ENCODE data around the gene TENT4B.

The TENT4B gene

DNA sequence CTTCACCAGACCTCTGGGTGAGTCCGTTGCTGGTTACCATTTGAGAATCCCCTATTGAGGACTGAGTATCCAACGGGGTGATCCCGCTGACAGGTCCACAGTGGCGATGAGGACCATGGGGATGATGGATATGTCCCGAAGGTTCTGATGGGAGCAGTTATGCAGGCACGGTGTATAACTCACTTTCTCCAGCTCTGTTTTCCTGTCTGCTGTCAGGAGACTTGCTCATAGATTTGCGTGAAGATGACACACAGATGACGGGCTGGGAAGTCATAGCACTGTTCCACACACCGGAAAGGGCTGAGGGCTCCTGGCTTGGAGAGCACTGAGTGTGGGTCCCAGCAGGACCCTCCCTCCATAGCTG lies 91.0 kb downstream of the TENT4B start:
- H3K9me3 ChIP-seq (ENCODE audit: low read depth, low read length) = no peaks in the 10 kb centered on the region
- TF ChIP-seq FOXP2 (optimal IDR thresholded peaks at IDR 0.05; ENCODE audit: control extremely low read depth, extremely low read length, insufficient read depth) = no peak
- TF ChIP-seq POLR2AphosphoS5 (IDR thresholded peaks at IDR 0.05; ENCODE audit: borderline replicate concordance, low read depth, low read length) = no peak
- no peaks in the 10 kb centered on the region for H3K36me3 ChIP-seq (ENCODE audit: insufficient read depth, low read length)
- no peak for DNase-seq (ENCODE audit: low read depth, low spot score)
- H3K9ac ChIP-seq (ENCODE audit: insufficient read length) = no peak overlapping the region
- H3K27ac ChIP-seq = no peak overlapping the region
- no peak overlapping the region for H3K4me3 ChIP-seq

DNA sequence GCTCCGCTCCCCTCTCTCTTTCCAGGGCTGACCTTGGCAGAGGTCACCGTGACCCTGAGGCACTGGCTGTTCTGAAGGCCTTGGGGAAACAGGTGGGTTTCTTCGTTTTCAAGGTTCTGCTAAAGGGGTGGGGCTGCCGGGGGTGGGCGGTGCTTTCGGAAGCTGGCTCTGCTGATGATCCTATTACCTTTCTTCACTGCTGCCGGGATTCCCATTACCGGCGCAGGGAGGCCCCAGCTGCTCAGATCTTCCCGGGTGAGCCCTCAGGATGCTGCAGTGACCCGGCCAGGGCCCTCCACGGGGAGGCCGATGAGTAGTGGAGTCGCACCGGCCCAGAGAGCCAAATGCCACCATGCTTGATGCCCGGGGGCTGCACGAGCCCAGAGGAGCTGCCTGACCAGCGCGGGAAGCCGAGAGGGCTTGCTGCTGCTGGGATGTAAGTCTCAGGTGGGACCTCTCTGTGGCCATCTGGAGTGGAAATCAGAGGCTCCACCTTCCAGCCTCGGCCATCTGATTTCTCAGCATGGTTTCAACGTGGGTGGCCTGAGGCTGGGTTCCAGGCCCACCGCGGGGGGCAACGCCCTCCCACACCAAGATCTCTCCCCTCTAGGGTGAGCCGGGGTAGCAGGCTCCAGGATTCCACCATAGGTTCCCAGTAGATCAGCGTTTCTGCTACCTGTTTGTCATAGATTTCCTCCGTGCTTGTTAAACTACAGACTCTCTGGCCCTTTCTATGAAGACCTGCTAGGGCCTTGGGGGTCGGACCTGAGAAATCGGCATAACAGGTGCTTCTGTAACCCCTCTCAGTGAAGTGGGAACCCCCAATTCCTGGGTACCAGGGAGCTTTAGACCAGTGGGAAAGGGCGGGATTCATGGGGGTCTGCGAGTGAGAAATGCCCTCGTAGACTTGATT lies 91.7 kb downstream of the TENT4B start:
- no peaks in the 10 kb centered on the region for H3K9me3 ChIP-seq (ENCODE audit: low read depth, low read length)
- no peaks in the 10 kb centered on the region for H3K36me3 ChIP-seq (ENCODE audit: insufficient read depth, low read length)
- no peak overlapping the region for H3K27ac ChIP-seq
- no peak overlapping the region for H3K9ac ChIP-seq (ENCODE audit: insufficient read length)
- H3K4me3 ChIP-seq = no peak overlapping the region
- no peak for TF ChIP-seq FOXP2 (optimal IDR thresholded peaks at IDR 0.05; ENCODE audit: control extremely low read depth, extremely low read length, insufficient read depth)
- TF ChIP-seq POLR2AphosphoS5 (IDR thresholded peaks at IDR 0.05; ENCODE audit: borderline replicate concordance, low read depth, low read length) = no peak
- no peak for TF ChIP-seq EZH2 (IDR thresholded peaks at IDR 0.05)
- no peak for DNase-seq (ENCODE audit: low read depth, low spot score)

DNA sequence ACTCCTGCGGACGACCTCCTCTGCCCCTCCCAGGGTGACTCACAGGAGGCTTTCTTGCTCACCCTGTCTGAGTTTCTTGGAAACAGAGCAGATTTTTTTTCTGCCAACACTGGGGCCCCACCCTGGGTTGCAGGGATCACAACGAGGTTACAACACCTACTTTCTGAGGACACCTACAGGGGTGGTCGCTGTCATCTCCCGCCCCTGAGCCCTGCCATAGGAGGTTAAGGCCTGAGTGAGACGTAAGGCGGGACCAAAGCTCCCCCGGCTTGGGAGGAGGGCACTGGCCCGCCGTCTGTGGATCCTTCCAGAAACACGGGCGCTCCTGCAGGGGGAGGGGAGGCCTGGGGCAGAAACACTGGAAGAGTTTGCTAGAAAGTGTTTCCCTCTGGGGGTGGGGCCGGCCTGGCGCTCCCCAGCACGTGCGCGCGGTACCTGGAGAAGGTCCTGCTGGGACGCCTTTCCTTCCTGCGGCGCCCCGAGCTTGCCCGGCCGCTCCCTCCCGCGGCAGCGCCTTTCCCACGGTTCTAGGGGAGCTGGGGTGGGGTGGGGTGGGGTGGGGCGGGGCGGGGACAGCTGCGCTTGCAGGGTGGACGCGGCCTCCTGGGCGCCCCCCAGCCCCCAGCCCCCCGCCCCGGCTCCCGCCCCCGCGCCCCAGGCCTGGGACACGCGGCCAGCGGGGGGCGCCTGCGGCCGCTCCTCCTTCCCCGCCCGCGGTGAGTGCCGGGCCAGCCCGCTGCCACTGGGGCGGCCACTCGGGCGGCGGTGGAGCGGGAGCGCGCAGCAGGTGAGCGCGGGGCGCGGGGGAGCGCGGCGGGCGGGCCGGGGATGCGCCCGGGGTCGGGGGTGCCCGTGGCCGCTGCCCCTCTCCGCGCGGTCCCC lies 92.6 kb downstream of the TENT4B start:
- no peak for DNase-seq (ENCODE audit: low read depth, low spot score)
- peak overlapping the region; percentile 45; the same call in 1 of the 2 replicates for H3K4me3 ChIP-seq
- TF ChIP-seq EZH2 (IDR thresholded peaks at IDR 0.05) (no peak), POLR2AphosphoS5 (IDR thresholded peaks at IDR 0.05; ENCODE audit: borderline replicate concordance, low read depth, low read length) (no peak), FOXP2 (optimal IDR thresholded peaks at IDR 0.05; ENCODE audit: control extremely low read depth, extremely low read length, insufficient read depth) (no peak)
- no peak overlapping the region for H3K27ac ChIP-seq
- H3K9me3 ChIP-seq (ENCODE audit: low read depth, low read length) = no peaks in the 10 kb centered on the region
- H3K36me3 ChIP-seq (ENCODE audit: insufficient read depth, low read length) = no peaks in the 10 kb centered on the region
- H3K9ac ChIP-seq (ENCODE audit: insufficient read length) = no peak overlapping the region

DNA sequence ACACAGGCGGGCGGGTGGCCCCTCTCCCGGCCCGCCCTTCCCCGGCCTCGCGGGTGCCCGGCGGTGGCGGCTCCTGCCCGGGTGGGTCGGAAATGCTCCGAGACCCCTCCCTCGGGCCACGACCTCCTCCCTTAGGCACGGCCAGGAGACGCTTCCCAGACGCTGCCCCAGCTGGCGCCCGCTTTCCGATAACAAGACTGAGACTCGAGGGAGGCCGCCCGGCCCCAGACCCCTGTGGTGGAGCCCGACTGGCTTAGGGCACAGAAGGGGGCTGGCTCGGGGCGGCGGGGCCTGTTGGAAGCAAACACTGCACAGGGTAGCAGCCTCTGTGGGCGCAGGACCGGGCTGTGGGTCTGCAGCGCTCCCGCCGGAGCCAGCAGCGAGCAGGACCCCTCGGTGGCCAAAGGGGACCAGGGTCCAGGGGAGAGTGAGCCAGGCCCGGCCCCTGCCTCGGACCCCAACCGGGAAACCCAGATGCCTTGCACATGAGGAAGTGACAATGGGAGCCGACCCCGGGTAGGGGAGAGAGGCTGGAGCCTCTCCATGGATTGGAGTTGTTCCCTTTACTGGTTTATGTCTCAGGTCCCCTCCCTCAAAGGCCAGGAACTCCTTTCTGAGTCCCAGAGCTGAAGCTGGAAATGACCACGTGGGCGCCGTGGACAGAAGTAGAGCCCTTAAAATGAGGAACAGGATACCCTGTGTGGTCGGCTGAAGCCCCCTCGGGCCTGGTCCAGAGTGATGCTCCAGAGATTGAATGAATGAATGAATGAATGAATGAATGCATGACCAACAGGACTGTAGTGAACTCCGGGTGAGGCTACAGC lies 93.4 kb downstream of the TENT4B start:
- no peak overlapping the region for H3K9ac ChIP-seq (ENCODE audit: insufficient read length)
- H3K9me3 ChIP-seq (ENCODE audit: low read depth, low read length) = no peaks in the 10 kb centered on the region
- DNase-seq (ENCODE audit: low read depth, low spot score) = no peak
- no peak overlapping the region for H3K4me3 ChIP-seq
- no peak for TF ChIP-seq EZH2 (IDR thresholded peaks at IDR 0.05)
- no peak for TF ChIP-seq POLR2AphosphoS5 (IDR thresholded peaks at IDR 0.05; ENCODE audit: borderline replicate concordance, low read depth, low read length)
- TF ChIP-seq FOXP2 (optimal IDR thresholded peaks at IDR 0.05; ENCODE audit: control extremely low read depth, extremely low read length, insufficient read depth) = no peak
- H3K36me3 ChIP-seq (ENCODE audit: insufficient read depth, low read length) = no peaks in the 10 kb centered on the region
- H3K27ac ChIP-seq = no peak overlapping the region

DNA sequence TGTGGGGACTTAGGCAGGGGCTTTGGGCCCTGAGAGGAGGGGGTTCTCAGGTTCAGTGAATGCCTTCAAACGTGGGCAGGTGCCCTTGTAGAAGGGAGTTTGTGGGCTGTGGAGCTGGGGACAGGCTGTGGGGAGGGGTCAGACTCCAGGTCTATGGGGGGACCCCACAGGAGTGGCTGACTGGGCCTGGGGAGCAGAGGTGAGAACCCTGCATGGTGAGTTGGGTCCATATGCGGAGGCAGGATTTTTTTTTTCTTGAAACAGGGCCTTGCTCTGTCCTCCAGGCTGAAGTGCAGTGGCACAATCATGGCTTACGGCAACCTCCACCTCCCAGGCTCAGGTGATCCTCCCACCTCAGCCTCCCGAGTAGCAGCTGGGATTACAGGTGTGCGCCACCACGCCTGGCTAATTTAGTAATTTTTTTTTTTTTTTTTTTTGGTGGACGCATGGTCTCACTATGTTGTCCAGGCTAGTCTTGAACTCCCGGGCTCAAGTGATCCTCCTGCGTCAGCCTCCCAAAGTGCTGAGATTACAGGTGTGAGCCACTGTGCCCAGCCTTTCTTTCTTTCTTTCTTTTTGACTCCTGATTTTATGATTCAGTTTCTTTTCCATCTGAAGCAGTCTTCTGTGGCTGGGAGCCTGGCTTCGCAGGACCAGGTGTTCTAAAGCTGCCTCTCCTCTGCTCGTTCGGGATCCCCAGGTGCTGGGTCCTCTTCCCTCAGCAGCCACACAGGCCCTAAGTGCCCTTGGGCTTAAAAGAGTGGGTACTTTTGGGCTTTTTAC lies 94.2 kb downstream of the TENT4B start:
- no peak overlapping the region for H3K4me3 ChIP-seq
- no peak overlapping the region for H3K27ac ChIP-seq

DNA sequence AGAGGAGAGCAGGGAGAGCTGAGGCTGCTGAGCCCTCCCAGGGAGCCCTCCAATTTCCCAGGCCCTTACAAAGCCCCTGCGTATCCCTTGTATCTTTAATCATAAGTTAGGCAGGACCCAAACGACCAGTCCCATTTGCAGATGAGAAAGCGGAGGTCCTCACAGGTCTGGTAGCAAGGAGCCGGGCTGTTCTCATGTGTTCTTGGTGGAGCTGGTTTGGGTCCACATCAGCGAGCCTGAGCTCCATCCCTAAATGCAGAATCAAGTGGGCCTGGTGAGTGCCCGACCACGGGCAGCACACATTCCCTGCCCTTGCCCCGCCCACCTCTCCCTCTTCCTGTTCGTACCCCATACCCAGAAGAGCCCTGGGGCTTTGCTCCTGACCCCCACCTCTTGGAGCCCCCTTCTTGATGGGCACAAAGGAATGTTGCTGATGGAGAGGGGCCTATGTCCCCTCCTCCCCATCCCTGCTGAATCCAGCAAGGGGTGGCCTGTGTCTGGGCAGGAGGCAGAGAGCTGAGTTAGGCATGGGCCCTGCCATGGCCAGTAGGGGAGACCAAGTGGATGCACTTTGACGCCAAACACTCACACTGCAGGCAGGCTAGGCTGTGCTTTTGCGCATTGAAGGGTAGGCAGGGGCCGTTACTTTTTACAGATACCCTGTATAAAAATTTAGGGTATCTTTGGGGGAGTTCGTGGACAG lies 95.0 kb downstream of the TENT4B start:
- no peaks in the 10 kb centered on the region for H3K36me3 ChIP-seq (ENCODE audit: insufficient read depth, low read length)
- H3K9me3 ChIP-seq (ENCODE audit: low read depth, low read length) = no peaks in the 10 kb centered on the region
- H3K27ac ChIP-seq = no peak overlapping the region
- H3K4me3 ChIP-seq = no peak overlapping the region
- TF ChIP-seq EZH2 (IDR thresholded peaks at IDR 0.05) (no peak), POLR2AphosphoS5 (IDR thresholded peaks at IDR 0.05; ENCODE audit: borderline replicate concordance, low read depth, low read length) (no peak), FOXP2 (optimal IDR thresholded peaks at IDR 0.05; ENCODE audit: control extremely low read depth, extremely low read length, insufficient read depth) (no peak)
- no peak for DNase-seq (ENCODE audit: low read depth, low spot score)
- H3K9ac ChIP-seq (ENCODE audit: insufficient read length) = no peak overlapping the region

More for the DNA sequence above, 94.2 kb downstream of the TENT4B start:
- no peak for DNase-seq (ENCODE audit: low read depth, low spot score)
- no peak overlapping the region for H3K9ac ChIP-seq (ENCODE audit: insufficient read length)
- no peaks in the 10 kb centered on the region for H3K36me3 ChIP-seq (ENCODE audit: insufficient read depth, low read length)
- no peak for TF ChIP-seq EZH2 (IDR thresholded peaks at IDR 0.05)
- no peak for TF ChIP-seq POLR2AphosphoS5 (IDR thresholded peaks at IDR 0.05; ENCODE audit: borderline replicate concordance, low read depth, low read length)
- no peak for TF ChIP-seq FOXP2 (optimal IDR thresholded peaks at IDR 0.05; ENCODE audit: control extremely low read depth, extremely low read length, insufficient read depth)
- no peaks in the 10 kb centered on the region for H3K9me3 ChIP-seq (ENCODE audit: low read depth, low read length)

DNA sequence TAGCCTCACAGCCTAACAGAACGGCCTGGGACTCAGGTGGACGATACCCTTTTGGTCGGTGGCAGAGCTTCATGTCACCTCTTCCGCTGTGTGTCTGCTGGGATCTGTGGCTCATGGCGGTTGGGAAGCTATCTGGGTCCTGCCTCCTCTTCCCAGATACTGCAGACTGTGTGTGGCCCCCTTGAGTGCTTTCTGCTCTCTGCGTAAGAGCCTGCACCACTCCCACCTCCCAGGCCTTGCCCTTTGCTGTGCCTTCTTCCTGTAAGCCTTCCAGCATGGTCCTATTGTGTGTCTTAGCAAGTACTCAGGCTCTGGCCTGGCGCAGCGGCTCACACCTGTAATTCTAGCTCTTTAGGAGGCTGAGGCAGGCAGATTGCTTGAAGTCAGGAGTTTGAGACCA lies 95.7 kb downstream of the TENT4B start:
- DNase-seq (ENCODE audit: low read depth, low spot score) = no peak
- H3K4me3 ChIP-seq = no peak overlapping the region
- no peak overlapping the region for H3K27ac ChIP-seq
- TF ChIP-seq POLR2AphosphoS5 (IDR thresholded peaks at IDR 0.05; ENCODE audit: borderline replicate concordance, low read depth, low read length) (no peak), EZH2 (IDR thresholded peaks at IDR 0.05) (no peak), FOXP2 (optimal IDR thresholded peaks at IDR 0.05; ENCODE audit: control extremely low read depth, extremely low read length, insufficient read depth) (no peak)
- no peaks in the 10 kb centered on the region for H3K9me3 ChIP-seq (ENCODE audit: low read depth, low read length)
- H3K36me3 ChIP-seq (ENCODE audit: insufficient read depth, low read length) = no peaks in the 10 kb centered on the region
- no peak overlapping the region for H3K9ac ChIP-seq (ENCODE audit: insufficient read length)
